ENCODE data around the gene IGF1R. TPM values are rescaled to one million over a fixed set of nuclear protein-coding genes. Genes with fewer than 3 reads are reported as not detected.

The IGF1R gene
- total and polyA plus RNA-seq, 4 donors: 5.9 to 154 (median 27.6) TPM

GRCh38 chr15:98844261-98844660 lies 195.9 kb downstream of the IGF1R start:
- Histone ChIP-seq H3K27me3 (ENCODE audit: control insufficient read depth in 3 of 3, insufficient read depth in 3 of 3, low read length in 2 of 3) (no peaks in the 10 kb centered on the region), H3K27ac (ENCODE audit: low read depth in 1 of 2, low read length in 1 of 2) (no peak overlapping the region), H3K9me3 (ENCODE audit: control insufficient read depth in 4 of 4, insufficient read depth in 3 of 4, low read length in 3 of 4) (no peaks in the 10 kb centered on the region), H3K9ac (ENCODE audit: insufficient read depth in 1 of 2, low read length in 2 of 2) (no peak overlapping the region), H3K36me3 (ENCODE audit: control insufficient read depth in 4 of 4, insufficient read depth in 4 of 4, low read length in 4 of 4) (no peaks in the 10 kb centered on the region), H3K4me1 (ENCODE audit: control insufficient read depth in 5 of 5, insufficient read depth in 5 of 5, low read length in 5 of 5) (peaks cover 5 to 32% (median 8%) of the 10 kb centered on the region in 5 donors), H3K4me3 (no peak overlapping the region)
- TF ChIP-seq CTCF (IDR thresholded peaks at IDR 0.05; ENCODE audit: control extremely low read depth, extremely low read depth): no peak
- peak in 1 of 3 donors; percentile 61 for DNase-seq
- ATAC-seq (ENCODE audit: insufficient read depth, low FRiP score): no peak
- WGBS, 2 donors: 47 to 68% methylated on average over 3 of the region's 3 CpGs

- Histone ChIP-seq H3K4me1 (ENCODE audit: control insufficient read depth in 5 of 5, insufficient read depth in 5 of 5, low read length in 5 of 5) (peaks cover 5 to 41% (median 13%) of the 10 kb centered on the region in 5 donors), H3K27me3 (ENCODE audit: control insufficient read depth in 3 of 3, insufficient read depth in 3 of 3, low read length in 2 of 3) (no peaks in the 10 kb centered on the region), H3K27ac (ENCODE audit: low read depth in 1 of 2, low read length in 1 of 2) (no peak overlapping the region), H3K9ac (ENCODE audit: insufficient read depth in 1 of 2, low read length in 2 of 2) (no peak overlapping the region), H3K36me3 (ENCODE audit: control insufficient read depth in 4 of 4, insufficient read depth in 4 of 4, low read length in 4 of 4) (no peaks in the 10 kb centered on the region), H3K4me3 (no peak overlapping the region), H3K9me3 (ENCODE audit: control insufficient read depth in 4 of 4, insufficient read depth in 3 of 4, low read length in 3 of 4) (no peaks in the 10 kb centered on the region)
- TF ChIP-seq CTCF (IDR thresholded peaks at IDR 0.05; ENCODE audit: control extremely low read depth, extremely low read depth): no peak
- WGBS, 2 donors: 35 to 44% methylated on average over 4 to 6 of the region's 6 CpGs
- peak in 1 of 3 donors; percentile 70 for DNase-seq
- no peak for ATAC-seq (ENCODE audit: insufficient read depth, low FRiP score)
Observed at GRCh38 chr15:98845138-98845884, 197.0 kb downstream of the IGF1R start.

GRCh38 chr15:98850961-98851572 lies 202.7 kb downstream of the IGF1R start:
- peak overlapping the region; percentile 42 to 66 for H3K27ac ChIP-seq (ENCODE audit: low read depth in 1 of 2, low read length in 1 of 2)
- no peak overlapping the region for H3K4me3 ChIP-seq
- WGBS, 2 donors: 13 to 17% methylated on average over 15 of the region's 15 CpGs
- H3K27me3 ChIP-seq (ENCODE audit: control insufficient read depth in 3 of 3, insufficient read depth in 3 of 3, low read length in 2 of 3): no peaks in the 10 kb centered on the region
- peak; percentile 68 for TF ChIP-seq CTCF (IDR thresholded peaks at IDR 0.05; ENCODE audit: control extremely low read depth, extremely low read depth)
- peak overlapping the region in 1 of 2 donors; percentile 24 for H3K9ac ChIP-seq (ENCODE audit: insufficient read depth in 1 of 2, low read length in 2 of 2)
- ATAC-seq (ENCODE audit: insufficient read depth, low FRiP score) (peak; percentile 66), DNase-seq (peak; percentile 84 to 88 (median 84))
- peaks cover 0 to 56% (median 24%) of the 10 kb centered on the region in 5 donors for H3K4me1 ChIP-seq (ENCODE audit: control insufficient read depth in 5 of 5, insufficient read depth in 5 of 5, low read length in 5 of 5)
- H3K9me3 ChIP-seq (ENCODE audit: control insufficient read depth in 4 of 4, insufficient read depth in 3 of 4, low read length in 3 of 4): no peaks in the 10 kb centered on the region
- H3K36me3 ChIP-seq (ENCODE audit: control insufficient read depth in 4 of 4, insufficient read depth in 4 of 4, low read length in 4 of 4): no peaks in the 10 kb centered on the region

All from lung (tissue), 12 donors.